HG02623 (cell line): ENCODE measurements around the gene XPNPEP1.

Source experiments
- ATAC-seq: cut with Tn5 transposase; IDR thresholded peaks from one replicate; pipeline ENCODE4 v1.9.1; 2021; ENCODE audit warnings: moderate library complexity; ENCODE audit not compliant: unreplicated experiment

XPNPEP1 gene

DNA sequence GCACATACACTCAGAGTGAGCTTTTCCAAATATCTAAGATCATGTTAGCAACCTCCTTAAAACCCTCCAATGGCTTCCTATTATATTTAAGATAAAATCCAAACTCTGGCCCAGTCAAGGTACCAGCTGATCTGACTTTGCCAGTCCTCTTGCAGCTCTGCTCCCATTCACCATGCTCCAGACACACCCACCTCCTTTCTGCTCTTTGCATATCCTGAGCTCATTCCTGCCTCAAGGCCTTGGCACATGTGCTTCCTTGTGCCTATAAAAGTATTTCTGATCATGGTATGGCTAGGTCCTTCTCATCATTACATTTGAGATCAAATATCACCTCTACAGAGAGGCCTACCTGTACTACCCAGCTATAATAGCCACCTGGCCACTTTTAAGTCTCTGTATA, 27.5 kb downstream of the XPNPEP1 start:
- ATAC-seq, result no peak

DNA sequence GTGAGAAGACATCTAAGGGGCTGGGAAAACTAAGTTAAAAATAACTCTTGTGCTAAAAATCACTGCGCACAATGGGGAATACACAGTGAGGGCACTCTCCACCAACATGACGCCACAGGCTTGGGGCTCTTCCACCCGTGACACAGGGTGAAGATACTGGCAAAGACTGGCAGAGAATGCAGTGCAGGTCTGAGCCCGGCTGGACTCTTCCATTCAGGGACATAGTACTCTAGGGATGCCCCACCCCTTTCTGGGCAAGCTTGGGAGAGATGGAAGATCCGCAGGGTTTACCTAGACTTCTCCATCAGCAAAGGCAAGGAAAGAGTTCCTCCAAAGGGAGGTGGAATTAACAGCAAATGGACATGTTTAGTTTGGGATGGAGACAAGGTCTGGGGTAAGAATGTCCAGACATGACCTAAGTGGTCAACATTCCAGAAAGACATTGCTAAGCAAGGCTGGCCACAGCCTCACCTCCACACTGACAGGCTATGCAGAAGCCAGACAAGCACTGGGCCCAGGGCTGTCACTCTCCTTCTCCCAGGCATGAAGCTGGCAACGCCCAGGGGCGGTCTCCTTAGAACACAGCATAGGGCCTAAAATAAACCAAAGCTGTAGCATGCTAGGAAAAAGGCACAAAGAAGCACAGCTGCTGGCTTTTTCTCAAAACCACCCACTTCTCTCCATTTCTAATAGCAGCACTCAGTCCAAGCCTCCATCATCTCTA, 28.1 kb downstream of the XPNPEP1 start:
- no peak for ATAC-seq

- no peak for ATAC-seq
Measured at GRCh38 chr10:109894516-109894915, 28.8 kb downstream of the XPNPEP1 start.

DNA sequence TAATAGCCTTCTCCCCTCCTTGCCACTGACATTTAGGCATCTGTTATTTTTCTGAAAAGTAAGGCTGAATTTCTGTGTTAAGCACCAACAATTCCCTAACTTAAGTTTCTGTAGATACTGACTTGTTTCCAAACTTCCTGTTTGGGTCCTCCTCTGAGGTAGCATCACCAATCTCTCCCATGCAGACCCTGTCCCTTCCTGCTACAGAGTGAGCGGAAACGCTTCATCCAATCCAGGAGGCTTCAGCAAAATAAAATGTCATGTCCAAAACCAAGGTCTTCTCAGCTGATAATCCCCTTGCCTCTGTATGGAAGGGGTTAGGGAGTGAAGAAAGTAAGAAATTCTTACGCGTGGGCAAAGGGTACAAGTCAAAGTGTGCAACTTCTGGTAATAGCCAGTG, 29.9 kb downstream of the XPNPEP1 start:
- ATAC-seq, result no peak

DNA sequence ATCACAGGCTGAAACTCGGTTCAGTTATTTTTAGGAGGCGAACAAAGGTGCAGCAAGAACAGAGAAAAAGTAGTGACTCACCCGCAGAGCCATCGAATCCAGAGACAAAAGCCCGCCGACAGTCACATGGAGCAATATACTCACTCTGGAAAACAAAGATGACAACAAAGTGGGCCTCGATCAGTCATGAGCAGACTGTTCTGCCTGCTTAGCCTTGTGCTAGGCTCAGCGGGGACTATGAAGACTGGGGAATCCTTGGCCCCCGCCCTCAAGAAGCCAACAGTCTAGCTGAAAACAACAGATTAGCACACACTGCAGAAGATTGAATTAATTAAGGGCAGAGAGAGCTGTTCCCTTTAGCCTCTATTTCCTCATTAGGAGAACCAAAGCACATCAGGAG, 30.4 kb downstream of the XPNPEP1 start:
- ATAC-seq, result no peak

DNA sequence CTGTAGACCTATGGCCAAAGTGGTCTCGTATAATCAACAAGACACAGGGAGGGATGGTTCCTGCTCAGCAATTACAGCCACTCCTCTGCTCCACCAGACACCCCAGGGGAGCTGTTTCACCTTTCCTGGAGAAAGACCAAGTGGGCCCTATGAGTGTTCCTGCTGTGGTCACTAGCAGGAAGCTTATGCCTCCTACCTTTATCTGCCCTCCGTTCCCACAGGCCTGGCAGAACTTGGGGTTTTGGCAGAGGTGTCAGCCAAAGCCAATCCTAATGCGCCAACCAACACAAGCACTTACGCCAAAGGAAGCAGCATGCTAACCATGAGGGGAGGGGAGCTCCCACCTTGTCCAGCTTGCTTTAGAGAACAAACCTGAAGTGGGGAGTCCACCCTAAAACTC, 31.2 kb downstream of the XPNPEP1 start:
- no peak for ATAC-seq

- no peak for ATAC-seq
Measured at GRCh38 chr10:109891105-109891504, 32.2 kb downstream of the XPNPEP1 start.

DNA sequence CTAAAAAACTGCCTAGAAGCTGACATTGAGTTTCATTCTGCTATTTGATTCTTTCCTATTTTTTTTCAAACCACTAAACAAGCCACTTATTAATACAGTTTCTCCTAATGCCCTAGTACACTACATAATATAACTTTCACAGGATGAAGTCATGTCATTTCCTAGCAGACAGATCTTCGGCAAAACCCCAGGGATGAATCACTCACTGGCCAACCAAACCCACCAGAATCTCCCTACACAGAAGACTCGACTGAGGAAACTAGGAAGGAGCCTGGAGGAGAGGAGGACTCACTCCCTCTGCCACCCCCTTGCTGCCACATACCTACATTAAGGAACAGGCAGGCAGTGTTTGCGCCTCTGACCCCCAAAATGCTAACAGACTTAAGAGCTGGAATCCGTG, 33.4 kb downstream of the XPNPEP1 start:
- ATAC-seq, result no peak

- ATAC-seq, result no peak
Measured at GRCh38 chr10:109887776-109888175, 35.5 kb downstream of the XPNPEP1 start.

DNA sequence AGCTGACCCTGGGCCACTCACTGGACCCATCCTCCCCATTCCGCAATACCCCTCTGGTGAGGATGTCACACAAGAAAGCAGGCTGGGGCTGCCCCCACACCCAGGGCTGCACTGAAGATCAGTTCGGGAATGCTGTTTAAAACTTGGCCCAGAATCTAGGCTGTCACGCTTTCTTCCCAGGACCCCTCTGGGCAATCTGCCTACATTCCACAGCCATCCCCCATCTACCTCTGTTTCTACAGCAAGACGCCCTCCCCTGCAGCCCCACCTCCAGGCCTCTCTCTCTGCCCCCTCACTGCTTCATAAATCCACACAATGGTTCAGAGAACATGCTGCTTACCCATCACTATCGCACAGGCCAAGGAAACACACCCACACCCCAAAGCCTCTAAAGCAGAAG, 36.1 kb downstream of the XPNPEP1 start:
- no peak for ATAC-seq

DNA sequence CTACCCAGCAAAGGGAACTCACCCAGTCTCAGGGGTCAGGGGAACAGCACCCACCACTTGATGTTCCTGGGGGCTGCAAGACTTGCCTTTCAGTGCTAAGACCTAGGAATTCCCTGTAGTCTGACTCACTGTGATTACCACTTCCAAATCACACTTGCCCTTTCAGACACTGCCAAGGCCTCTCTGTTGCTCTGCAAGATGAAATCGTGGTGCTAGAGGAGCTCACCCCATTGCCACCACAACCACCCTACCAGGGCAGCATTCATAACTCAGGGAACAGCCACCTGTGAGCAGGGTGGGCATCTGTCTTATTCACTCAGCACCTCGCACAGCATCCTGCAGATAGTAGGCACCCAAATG, 36.5 kb downstream of the XPNPEP1 start:
- no peak for ATAC-seq

- ATAC-seq, result no peak
Measured at GRCh38 chr10:109886037-109886780, 37.1 kb downstream of the XPNPEP1 start.

DNA sequence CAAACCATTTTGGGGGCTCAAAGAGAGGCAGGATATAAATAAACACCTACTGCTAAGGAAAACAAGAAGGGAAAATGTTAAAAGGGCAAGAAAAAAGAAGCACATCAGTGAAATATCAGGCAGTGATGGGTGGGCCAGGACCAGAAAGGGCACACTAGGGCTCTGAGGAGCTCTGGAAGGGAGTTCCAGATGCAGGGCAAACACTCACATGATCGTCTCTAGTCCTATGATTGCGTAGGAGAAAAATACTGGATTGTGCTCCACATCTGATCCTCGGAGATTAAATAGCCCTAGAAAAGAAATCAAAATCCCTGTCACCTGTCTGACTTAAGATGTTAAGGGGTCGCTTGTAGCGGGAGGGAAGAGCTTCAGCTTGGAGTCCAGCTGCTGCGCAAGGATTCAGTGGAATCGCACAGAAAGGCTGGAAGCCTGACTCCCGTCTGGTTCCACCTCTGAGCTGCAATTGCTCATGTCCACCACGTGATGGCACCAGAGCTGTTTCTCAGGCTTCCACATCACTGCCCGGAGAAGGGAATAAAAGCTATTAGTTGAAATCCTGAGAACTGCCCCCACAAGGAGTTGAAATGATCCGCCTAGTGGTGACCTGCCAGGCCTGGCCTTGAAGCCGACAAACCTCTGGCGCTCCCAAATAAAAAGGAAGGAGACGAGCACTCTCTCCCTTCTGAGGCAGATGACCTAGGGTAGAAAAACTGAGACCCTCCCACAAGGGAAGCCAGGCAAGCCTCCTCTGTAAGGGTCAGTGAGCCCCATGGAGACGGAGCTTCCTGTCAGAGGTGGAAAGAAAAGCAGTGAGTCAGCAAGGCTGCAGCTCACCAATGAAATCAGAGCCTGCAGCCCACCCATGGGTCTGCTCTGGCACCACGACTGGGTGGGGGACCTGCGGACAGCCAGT, 39.2 kb downstream of the XPNPEP1 start:
- ATAC-seq, result peak; percentile 62

- ATAC-seq, result no peak
Measured at GRCh38 chr10:109882251-109883057, 40.9 kb downstream of the XPNPEP1 start.

GRCh38 chr10:109881769-109882057, 41.6 kb downstream of the XPNPEP1 start:
- no peak for ATAC-seq

GRCh38 chr10:109880886-109881768, 42.2 kb downstream of the XPNPEP1 start:
- peak; percentile 76 for ATAC-seq

DNA sequence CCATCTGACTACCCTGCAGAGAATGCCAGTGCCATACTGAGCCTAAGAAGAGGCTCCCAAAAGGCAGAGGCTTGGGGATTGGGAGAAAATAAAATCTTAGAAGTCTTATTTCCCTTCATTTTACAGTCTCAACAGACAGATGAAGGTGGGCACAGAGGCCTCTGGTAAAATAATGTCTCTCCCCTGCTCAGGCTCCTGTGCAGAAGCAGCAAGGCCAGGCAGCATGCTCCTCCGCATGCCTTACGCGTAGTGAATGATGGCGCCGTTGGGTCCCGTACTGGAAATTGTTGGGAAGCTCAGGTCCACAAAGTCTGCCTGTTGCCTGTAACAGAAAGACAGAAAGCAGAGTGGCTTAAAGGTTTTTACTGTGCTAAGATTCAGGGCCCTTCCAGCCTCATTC, 45.8 kb downstream of the XPNPEP1 start:
- no peak for ATAC-seq

DNA sequence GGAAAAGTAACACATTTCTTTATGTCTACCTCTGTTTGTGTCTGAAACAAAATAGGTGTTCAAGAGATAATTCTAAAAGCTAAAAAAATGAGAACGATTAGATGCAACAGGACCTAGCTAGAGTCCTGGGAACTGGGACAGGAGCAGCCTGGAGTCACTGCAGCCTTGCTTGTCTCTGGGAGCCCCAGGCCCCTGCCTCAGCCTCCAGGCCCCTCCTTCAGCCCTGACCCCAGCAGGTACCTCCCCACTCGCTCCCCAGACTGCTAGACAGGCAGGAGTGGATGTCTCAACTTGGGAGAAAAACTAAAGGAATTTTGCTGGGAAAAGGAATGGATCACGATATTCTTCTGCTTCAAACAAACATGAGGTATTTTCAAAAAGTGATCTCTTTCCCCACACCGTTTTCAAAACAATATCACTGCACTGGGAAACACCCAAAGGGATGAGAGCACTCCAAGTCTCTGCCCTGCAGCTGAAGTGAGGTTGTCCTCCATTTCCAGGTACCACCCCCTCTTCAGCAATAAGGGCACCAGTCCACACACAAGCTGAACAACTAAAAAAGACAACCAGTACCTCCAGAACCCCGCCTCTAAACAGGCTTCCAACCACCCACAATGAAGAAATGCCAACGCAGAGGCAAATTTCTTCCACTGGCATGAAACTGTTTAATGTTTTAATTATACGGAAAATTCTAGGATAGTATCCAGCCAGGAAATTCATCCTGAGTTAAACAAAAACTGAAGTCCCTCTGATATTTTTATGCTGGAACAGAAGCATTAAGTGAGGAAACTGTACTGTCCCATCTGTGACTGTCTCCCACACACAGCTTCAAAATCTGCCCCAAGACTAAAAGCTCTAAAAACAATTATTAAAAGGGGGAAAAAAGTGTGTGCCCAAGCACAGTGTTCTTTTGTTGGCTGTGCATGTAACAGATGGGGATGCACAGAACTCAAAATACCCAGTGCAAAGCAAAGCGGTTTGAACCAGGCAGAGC, 47.2 kb downstream of the XPNPEP1 start:
- no peak for ATAC-seq

GRCh38 chr10:109875151-109875568, 48.2 kb downstream of the XPNPEP1 start:
- ATAC-seq, result no peak
